CD14-positive monocyte (primary cell): ENCODE results near the gene HS3ST2. TPM values are rescaled to one million over a fixed set of nuclear protein-coding genes. Genes with fewer than 3 reads are reported as not detected.
A peak's percentile ranks its signal among the peaks of the same experiment; 100 is the strongest.

Source experiments
- DNase-seq, 3 donors: peaks; one replicate each; pipeline ENCODE4 v3.0.0-alpha.2; 2011 to 2022
- H2AFZ ChIP-seq: 2 replicates; pipeline ENCODE4 v1.6.0; 2012; ENCODE audit warnings: mild to moderate bottlenecking, low read depth, low read length, inconsistent platforms; ENCODE audit not compliant: insufficient read depth, poor library complexity, severe bottlenecking
- H3K27ac ChIP-seq, 2 donors: 1 replicate in 1 of 2; 2 replicates in 1 of 2; pipeline ENCODE4 v1.5.1; 2012 to 2013; ENCODE audit warnings: low read length in 2 of 2, control low read depth in 1 of 2, inconsistent platforms in 1 of 2, low read depth in 1 of 2, mild to moderate bottlenecking in 1 of 2
- H3K27me3 ChIP-seq, 2 donors: one replicate each; pipeline versions ENCODE4 v1.6.0 to v1.6.1; 2011 to 2013; ENCODE audit warnings: low read length in 2 of 2; ENCODE audit not compliant: control insufficient read depth in 2 of 2, insufficient read depth in 2 of 2
- H3K36me3 ChIP-seq, 2 donors: replicated peaks in 1 of 2; 1 replicate in 1 of 2; 2 replicates in 1 of 2; pipeline versions ENCODE4 v1.5.1 to v1.6.1; 2012 to 2013; ENCODE audit warnings: low read length in 2 of 2, control low read depth in 1 of 2, inconsistent platforms in 1 of 2, mild to moderate bottlenecking in 1 of 2; ENCODE audit not compliant: insufficient read depth in 2 of 2, control insufficient read depth in 1 of 2
- H3K4me1 ChIP-seq, 2 donors: 1 replicate in 1 of 2; 2 replicates in 1 of 2; pipeline versions ENCODE4 v1.5.1 to v1.6.1; 2012 to 2013; ENCODE audit warnings: low read length in 2 of 2, control low read depth in 1 of 2, inconsistent platforms in 1 of 2, mild to moderate bottlenecking in 1 of 2, moderate library complexity in 1 of 2; ENCODE audit not compliant: insufficient read depth in 2 of 2, control insufficient read depth in 1 of 2
- H3K4me2 ChIP-seq: replicated peaks from 2 replicates; pipeline ENCODE3; 2012; ENCODE audit warnings: low read length, moderate library complexity, mild to moderate bottlenecking; ENCODE audit not compliant: poor library complexity, severe bottlenecking; ENCODE audit errors: extremely low read depth
- H3K4me3 ChIP-seq, 3 experiments: fragments of 200-600 bp in 1 of 3; sonication (generic) in 1 of 3; replicated peaks in 1 of 3; 1 replicate in 2 of 3; 2 replicates in 1 of 3; pipeline ENCODE4 v1.5.1; 2011 to 2013; ENCODE audit warnings: low read length in 3 of 3, mild to moderate bottlenecking in 3 of 3, control low read depth in 2 of 3, low read depth in 2 of 3, inconsistent platforms in 1 of 3, moderate library complexity in 1 of 3
- H3K79me2 ChIP-seq: 2 replicates; pipeline ENCODE4 v1.6.0; 2012; ENCODE audit warnings: mild to moderate bottlenecking, control low read depth, inconsistent platforms, low read length, moderate library complexity; ENCODE audit not compliant: insufficient read depth
- H3K9ac ChIP-seq: 2 replicates; pipeline ENCODE4 v1.6.0; 2017; ENCODE audit warnings: low read length, mild to moderate bottlenecking; ENCODE audit not compliant: insufficient read depth, poor library complexity, severe bottlenecking
- H3K9me3 ChIP-seq, 2 donors: replicated peaks in 1 of 2; 1 replicate in 1 of 2; 2 replicates in 1 of 2; pipeline versions ENCODE4 v1.5.1 to v1.6.1; 2012 to 2013; ENCODE audit warnings: low read length in 2 of 2, control low read depth in 1 of 2; ENCODE audit not compliant: control insufficient read depth in 1 of 2, insufficient read depth in 1 of 2
- H4K20me1 ChIP-seq: 2 replicates; pipeline ENCODE4 v1.6.0; 2012; ENCODE audit warnings: mild to moderate bottlenecking, low read length, control low read depth, moderate library complexity; ENCODE audit not compliant: insufficient read depth
- H3K27ac Mint-ChIP-seq, 7 donors: one replicate each; pipeline ENCODE4 v1.8.0; 2020; ENCODE audit warnings: mild to moderate bottlenecking in 7 of 7, mixed read lengths in 7 of 7, moderate library complexity in 6 of 7, inconsistent platforms in 2 of 7
- H3K27me3 Mint-ChIP-seq, 3 donors: one replicate each; pipeline ENCODE4 v1.8.0; 2021 to 2022; ENCODE audit warnings: low read depth in 3 of 3, mild to moderate bottlenecking in 3 of 3, mixed read lengths in 3 of 3, moderate library complexity in 3 of 3, inconsistent platforms in 1 of 3
- H3K36me3 Mint-ChIP-seq, 2 donors: one replicate each; pipeline ENCODE4 v1.8.0; 2020; ENCODE audit warnings: mixed read lengths in 2 of 2, inconsistent platforms in 1 of 2, mild to moderate bottlenecking in 1 of 2
- H3K4me1 Mint-ChIP-seq: one replicate; pipeline ENCODE4 v1.8.0; 2020; ENCODE audit warnings: mild to moderate bottlenecking, mixed read lengths
- H3K4me3 Mint-ChIP-seq, 2 donors: one replicate each; pipeline ENCODE4 v1.8.0; 2020; ENCODE audit warnings: mild to moderate bottlenecking in 2 of 2, mixed read lengths in 2 of 2, moderate library complexity in 1 of 2
- H3K9me3 Mint-ChIP-seq, 7 donors: one replicate each; pipeline ENCODE4 v1.8.0; 2020 to 2022; ENCODE audit warnings: mixed read lengths in 7 of 7, mild to moderate bottlenecking in 6 of 7, moderate library complexity in 6 of 7, inconsistent platforms in 2 of 7
- CTCF ChIP-seq: fragments of 200-600 bp; IDR thresholded peaks from one replicate; pipeline ENCODE4 v1.8.0; 2022; ENCODE audit warnings: antibody characterized with exemption, mild to moderate bottlenecking
- WGBS: methylation state at CpG from one replicate; pipeline ENCODE4 v1.1.5; 2013; ENCODE audit warnings: missing lambda C conversion rate; ENCODE audit not compliant: insufficient coverage; 5-methylcytosine and 5-hydroxymethylcytosine counted together
- intact Hi-C, 2 donors: fragments of 100-400 bp; cut with micrococcal nuclease; formaldehyde crosslinking; loops; one replicate each; pipeline versions ENCODE4 v1.15.0 to v1.15.1; 2023
- polyA plus RNA-seq, 3 donors: library from polyadenylated mRNA; depleted of rRNA in 1 of 3; unstranded in 2 of 3; stranded (reverse) in 1 of 3; fragments of 300-500 nt in 2 of 3; fragments of >200 nt in 1 of 3; fragmentation: Illumina TruSeq in 2 of 3; gene quantifications; 1 replicate in 2 of 3; 2 replicates in 1 of 3; pipeline ENCODE4 v1.2.3, GENCODE V29; 2012 to 2021

Gene HS3ST2
- polyA plus RNA-seq, 3 donors = not detected

GRCh38 chr16:22948058-22948602 is 134.2 kb downstream of the HS3ST2 start:
- no peak overlapping the region for H3K9ac ChIP-seq
- peak overlapping the region; percentile 10 for H3K4me2 ChIP-seq
- no peak for DNase-seq
- intact Hi-C loops = no loop called here
- H3K4me1 Mint-ChIP-seq = peaks cover 10% of the 10 kb centered on the region
- peaks cover 0 to 5% of the 10 kb centered on the region in 2 donors for H3K9me3 ChIP-seq
- H3K27me3 ChIP-seq = peaks cover 26 to 33% of the 10 kb centered on the region in 2 donors
- H3K79me2 ChIP-seq = no peaks in the 10 kb centered on the region
- H3K36me3 ChIP-seq = no peaks in the 10 kb centered on the region
- peaks cover 26 to 42% (median 30%) of the 10 kb centered on the region in 3 donors for H3K27me3 Mint-ChIP-seq
- H3K9me3 Mint-ChIP-seq = peaks cover 0 to 3% (median 0%) of the 10 kb centered on the region in 7 donors
- peaks cover 0 to 6% of the 10 kb centered on the region in 2 donors for H3K4me1 ChIP-seq
- H3K27ac ChIP-seq = no peak overlapping the region
- WGBS = 13% methylated on average over 31 of the region's 33 CpGs
- H4K20me1 ChIP-seq = no peaks in the 10 kb centered on the region
- H3K4me3 ChIP-seq = no peak overlapping the region
- no peaks in the 10 kb centered on the region for H3K36me3 Mint-ChIP-seq
- peak overlapping the region; percentile 35 for H2AFZ ChIP-seq
- H3K4me3 Mint-ChIP-seq = peak overlapping the region; percentile 10 to 72
- no peak for TF ChIP-seq CTCF
- no peak overlapping the region for H3K27ac Mint-ChIP-seq

GRCh38 chr16:22948603-22949368 is 134.8 kb downstream of the HS3ST2 start:
- Histone ChIP-seq H3K27me3 (peaks cover 26 to 35% of the 10 kb centered on the region in 2 donors), H3K79me2 (no peaks in the 10 kb centered on the region), H3K4me2 (no peak overlapping the region), H3K4me3 (no peak overlapping the region), H3K27ac (no peak overlapping the region), H3K36me3 (no peaks in the 10 kb centered on the region), H4K20me1 (no peaks in the 10 kb centered on the region), H3K4me1 (peaks cover 0 to 6% of the 10 kb centered on the region in 2 donors), H3K9ac (no peak overlapping the region), H2AFZ (peak overlapping the region; percentile 35), H3K9me3 (peaks cover 0 to 5% of the 10 kb centered on the region in 2 donors)
- peaks cover 26 to 41% (median 30%) of the 10 kb centered on the region in 3 donors for H3K27me3 Mint-ChIP-seq
- peak overlapping the region in 1 of 2 donors; percentile 72 for H3K4me3 Mint-ChIP-seq
- DNase-seq = peak; percentile 36 to 52 (median 41)
- 12% methylated on average over 12 of the region's 18 CpGs for WGBS
- no peaks in the 10 kb centered on the region for H3K36me3 Mint-ChIP-seq
- peaks cover 10% of the 10 kb centered on the region for H3K4me1 Mint-ChIP-seq
- no peak overlapping the region for H3K27ac Mint-ChIP-seq
- intact Hi-C loops = no loop called here
- H3K9me3 Mint-ChIP-seq = peaks cover 0 to 3% (median 0%) of the 10 kb centered on the region in 7 donors
- peak; percentile 82 for TF ChIP-seq CTCF
